Measurements from ENCODE around the gene PMEPA1.
A peak's percentile ranks its signal among the peaks of the same experiment; 100 is the strongest.

PMEPA1 gene

GRCh38 chr20:57620274-57620990 is 89.4 kb downstream of the PMEPA1 start, which contains the start of gene ZBP1:
Gene ZBP1 (minus strand): TSS chr20:57620426. CDS start chr20:57620295, 131 bp downstream.
- no peak for DNase-seq

GRCh38 chr20:57619051-57619831 is 90.6 kb downstream of the PMEPA1 start:
- DNase-seq, result no peak

- no peak for DNase-seq
These were observed 91.1 kb downstream of the PMEPA1 start for GRCh38 chr20:57618764-57619050.

- peak; percentile 11 for DNase-seq
These were observed 91.6 kb downstream of the PMEPA1 start for GRCh38 chr20:57618091-57618763.

GRCh38 chr20:57617079-57617795 is 92.6 kb downstream of the PMEPA1 start:
- DNase-seq, result no peak

- no peak for DNase-seq
These were observed 93.5 kb downstream of the PMEPA1 start for GRCh38 chr20:57616143-57616951.

- DNase-seq, result no peak
These were observed 94.4 kb downstream of the PMEPA1 start for GRCh38 chr20:57615445-57615811.

GRCh38 chr20:57614490-57615444 is 95.0 kb downstream of the PMEPA1 start:
- DNase-seq, result no peak

- DNase-seq, result no peak
These were observed 96.3 kb downstream of the PMEPA1 start for GRCh38 chr20:57613481-57613921.

GRCh38 chr20:57612916-57613315 is 96.9 kb downstream of the PMEPA1 start:
- DNase-seq, result no peak

- no peak for DNase-seq
These were observed 97.4 kb downstream of the PMEPA1 start for GRCh38 chr20:57612436-57612835.

GRCh38 chr20:57611586-57612311 is 98.1 kb downstream of the PMEPA1 start:
- DNase-seq, result no peak

- no peak for DNase-seq
These were observed 99.4 kb downstream of the PMEPA1 start for GRCh38 chr20:57610261-57610952.

GRCh38 chr20:57609842-57610167 is 100.0 kb downstream of the PMEPA1 start:
- no peak for DNase-seq

GRCh38 chr20:57609086-57609841 is 100.6 kb downstream of the PMEPA1 start:
- DNase-seq, result no peak

- DNase-seq, result no peak
These were observed 101.3 kb downstream of the PMEPA1 start for GRCh38 chr20:57608516-57608915.

GRCh38 chr20:57605878-57606277 is 103.9 kb downstream of the PMEPA1 start:
- DNase-seq, result no peak

- no peak for DNase-seq
These were observed 104.8 kb downstream of the PMEPA1 start for GRCh38 chr20:57605045-57605444.

- no peak for DNase-seq
These were observed 106.7 kb downstream of the PMEPA1 start for GRCh38 chr20:57603120-57603519.

All from kidney glomerular epithelial cell (primary cell).